ENCODE results near the gene FAM20C. TPM values are rescaled to one million over a fixed set of nuclear protein-coding genes. Genes with fewer than 3 reads are reported as not detected.

The FAM20C gene
- total RNA-seq, 4 donors from 2014 or later = 41.9 to 87.5 (median 73.6) TPM

DNA sequence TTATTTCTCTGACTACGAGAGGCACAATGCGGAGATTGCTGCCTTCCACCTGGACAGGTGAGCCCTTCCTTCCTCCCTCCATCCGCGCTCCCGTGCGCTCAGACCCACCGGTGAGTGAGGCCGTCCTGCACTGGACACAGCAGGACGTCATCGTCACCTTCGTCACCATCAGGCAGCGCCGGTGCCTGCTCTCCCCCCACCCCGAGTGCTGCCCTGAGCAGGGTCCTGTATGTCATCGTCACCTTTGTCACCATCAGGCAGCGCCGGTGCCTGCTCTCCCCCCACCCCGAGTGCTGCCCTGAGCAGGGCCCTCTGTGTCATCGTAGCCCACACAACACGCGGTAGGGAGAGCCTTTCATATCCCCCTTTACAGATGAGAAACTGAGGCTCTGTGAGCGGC lies 54.1 kb downstream of the FAM20C start:
- peaks cover 0 to 70% of the 10 kb centered on the region in 2 donors for H3K36me3 ChIP-seq
- 86 to 100% methylated on average over 2 of the region's 22 CpGs for WGBS, 2 donors (ENCODE audit: low coverage in 1 of 2)
- no peak overlapping the region for H3K27ac ChIP-seq
- peaks cover 0 to 28% (median 0%) of the 10 kb centered on the region in 3 donors for H3K4me1 ChIP-seq
- no peak for TF ChIP-seq POLR2AphosphoS5 (IDR thresholded peaks at IDR 0.05)
- no peak for TF ChIP-seq POLR2A (IDR thresholded peaks at IDR 0.05)
- TF ChIP-seq, protein P1, sequence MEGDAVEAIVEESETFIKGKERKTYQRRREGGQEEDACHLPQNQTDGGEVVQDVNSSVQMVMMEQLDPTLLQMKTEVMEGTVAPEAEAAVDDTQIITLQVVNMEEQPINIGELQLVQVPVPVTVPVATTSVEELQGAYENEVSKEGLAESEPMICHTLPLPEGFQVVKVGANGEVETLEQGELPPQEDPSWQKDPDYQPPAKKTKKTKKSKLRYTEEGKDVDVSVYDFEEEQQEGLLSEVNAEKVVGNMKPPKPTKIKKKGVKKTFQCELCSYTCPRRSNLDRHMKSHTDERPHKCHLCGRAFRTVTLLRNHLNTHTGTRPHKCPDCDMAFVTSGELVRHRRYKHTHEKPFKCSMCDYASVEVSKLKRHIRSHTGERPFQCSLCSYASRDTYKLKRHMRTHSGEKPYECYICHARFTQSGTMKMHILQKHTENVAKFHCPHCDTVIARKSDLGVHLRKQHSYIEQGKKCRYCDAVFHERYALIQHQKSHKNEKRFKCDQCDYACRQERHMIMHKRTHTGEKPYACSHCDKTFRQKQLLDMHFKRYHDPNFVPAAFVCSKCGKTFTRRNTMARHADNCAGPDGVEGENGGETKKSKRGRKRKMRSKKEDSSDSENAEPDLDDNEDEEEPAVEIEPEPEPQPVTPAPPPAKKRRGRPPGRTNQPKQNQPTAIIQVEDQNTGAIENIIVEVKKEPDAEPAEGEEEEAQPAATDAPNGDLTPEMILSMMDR (IDR thresholded peaks at IDR 0.05) = no peak
- no peak for TF ChIP-seq EP300 (IDR thresholded peaks at IDR 0.05)
- no peaks in the 10 kb centered on the region for H3K9me3 ChIP-seq
- no peak overlapping the region for H3K4me3 ChIP-seq
- no peak for ATAC-seq
- no peaks in the 10 kb centered on the region for H3K27me3 ChIP-seq

DNA sequence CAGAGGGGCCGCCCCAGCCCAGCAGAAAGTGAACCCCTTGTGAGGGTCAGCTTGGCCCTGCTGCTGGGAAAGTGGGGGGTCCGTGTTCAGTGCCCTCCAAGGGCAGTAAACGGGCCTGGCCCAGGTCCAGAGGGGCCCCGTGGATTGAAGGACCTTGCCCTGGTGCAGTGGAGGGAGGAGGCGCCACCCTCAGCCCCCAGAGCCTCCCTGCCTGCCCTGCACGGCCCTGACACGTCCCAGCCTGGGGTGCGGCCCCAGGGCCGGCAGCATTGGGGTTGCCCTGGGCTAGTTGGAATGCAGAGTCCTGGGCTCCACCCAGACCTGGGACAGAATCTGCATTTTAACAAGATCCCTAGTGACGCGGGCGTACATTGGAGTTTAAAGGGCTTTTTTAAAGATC lies 54.8 kb downstream of the FAM20C start:
- Histone ChIP-seq H3K36me3 (peaks cover 0 to 74% of the 10 kb centered on the region in 2 donors), H3K27me3 (no peaks in the 10 kb centered on the region), H3K27ac (no peak overlapping the region), H3K4me3 (no peak overlapping the region), H3K9me3 (no peaks in the 10 kb centered on the region), H3K4me1 (peaks cover 0 to 22% (median 0%) of the 10 kb centered on the region in 3 donors)
- WGBS, 2 donors (ENCODE audit: low coverage in 1 of 2) = no CpG with 5 or more reads among the region's 12 CpGs
- TF ChIP-seq EP300 (IDR thresholded peaks at IDR 0.05) (no peak), POLR2AphosphoS5 (IDR thresholded peaks at IDR 0.05) (no peak), POLR2A (IDR thresholded peaks at IDR 0.05) (no peak)
- TF ChIP-seq, protein P1 (IDR thresholded peaks at IDR 0.05) = no peak
- no peak for ATAC-seq

DNA sequence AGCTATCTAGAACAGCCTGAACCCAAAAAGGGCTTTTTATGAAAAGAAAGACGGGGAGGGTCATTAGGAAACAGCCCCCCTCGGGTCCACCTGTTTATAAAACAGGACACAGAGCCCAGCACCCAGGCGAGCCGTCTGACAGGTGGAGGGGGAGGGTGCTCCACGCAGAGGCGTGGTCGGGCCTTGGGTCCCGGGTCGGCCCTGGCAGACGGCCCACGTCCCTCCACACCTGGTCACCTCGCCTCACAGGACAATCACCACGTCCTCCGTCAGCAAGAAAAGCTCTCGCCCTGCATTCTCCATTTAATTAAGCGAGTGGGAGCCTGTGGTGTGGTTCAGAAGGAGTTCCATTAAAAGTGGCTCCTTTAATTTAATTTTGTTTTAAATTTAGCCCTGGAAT lies 55.3 kb downstream of the FAM20C start:
- TF ChIP-seq EP300 (IDR thresholded peaks at IDR 0.05) = no peak
- TF ChIP-seq POLR2AphosphoS5 (IDR thresholded peaks at IDR 0.05) = no peak
- no peak for TF ChIP-seq POLR2A (IDR thresholded peaks at IDR 0.05)
- TF ChIP-seq, protein P1 (IDR thresholded peaks at IDR 0.05) = no peak
- Histone ChIP-seq H3K9me3 (no peaks in the 10 kb centered on the region), H3K4me1 (peaks cover 0 to 18% (median 0%) of the 10 kb centered on the region in 3 donors), H3K36me3 (peaks cover 0 to 79% of the 10 kb centered on the region in 2 donors), H3K4me3 (no peak overlapping the region), H3K27ac (no peak overlapping the region), H3K27me3 (no peaks in the 10 kb centered on the region)
- no peak for ATAC-seq
- 83% methylated on average over 8 of the region's 16 CpGs; no CpG with 5 or more reads in 1 of the 2 donors for WGBS, 2 donors (ENCODE audit: low coverage in 1 of 2)

DNA sequence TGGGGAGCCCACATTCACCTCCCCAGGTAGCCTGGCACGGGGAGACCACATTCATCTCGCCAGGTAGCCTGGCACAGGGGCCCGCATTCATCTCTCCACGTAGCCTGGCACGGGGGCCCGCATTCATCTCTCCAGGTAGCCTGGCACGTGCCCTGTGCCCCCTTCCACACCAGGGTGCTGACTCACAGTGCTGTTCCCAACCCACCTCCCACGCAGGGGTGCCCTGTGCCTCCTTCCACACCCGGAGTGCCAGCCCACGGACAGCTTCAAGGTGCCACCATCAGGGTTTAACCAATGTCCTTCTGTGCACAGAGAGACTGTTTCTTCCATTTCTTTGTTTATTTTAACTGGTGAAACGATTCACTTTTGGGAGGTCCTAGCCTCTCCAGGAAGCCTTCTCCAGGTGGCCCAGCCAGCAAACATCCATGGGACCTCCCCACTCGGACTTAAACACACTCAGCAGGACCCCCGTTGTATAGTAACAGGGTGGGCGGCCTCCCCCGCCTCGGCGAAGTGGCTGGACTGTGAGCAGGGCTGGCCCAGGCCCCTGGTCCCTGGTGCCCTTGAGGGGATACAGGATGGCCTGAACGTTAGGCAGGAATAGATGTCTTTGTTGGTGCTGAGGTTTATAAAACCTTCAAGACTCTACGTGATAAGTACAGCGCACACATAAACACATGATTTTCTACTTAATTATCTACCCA lies 56.5 kb downstream of the FAM20C start:
- Histone ChIP-seq H3K27ac (no peak overlapping the region), H3K4me3 (no peak overlapping the region), H3K4me1 (peaks cover 0 to 18% (median 0%) of the 10 kb centered on the region in 3 donors), H3K36me3 (peaks cover 0 to 91% of the 10 kb centered on the region in 2 donors), H3K27me3 (no peaks in the 10 kb centered on the region), H3K9me3 (no peaks in the 10 kb centered on the region)
- ATAC-seq = no peak
- 73 to 84% methylated on average over 9 to 14 of the region's 20 CpGs for WGBS, 2 donors (ENCODE audit: low coverage in 1 of 2)
- no peak for TF ChIP-seq EP300 (IDR thresholded peaks at IDR 0.05)
- TF ChIP-seq, protein P1 (IDR thresholded peaks at IDR 0.05) = no peak

DNA sequence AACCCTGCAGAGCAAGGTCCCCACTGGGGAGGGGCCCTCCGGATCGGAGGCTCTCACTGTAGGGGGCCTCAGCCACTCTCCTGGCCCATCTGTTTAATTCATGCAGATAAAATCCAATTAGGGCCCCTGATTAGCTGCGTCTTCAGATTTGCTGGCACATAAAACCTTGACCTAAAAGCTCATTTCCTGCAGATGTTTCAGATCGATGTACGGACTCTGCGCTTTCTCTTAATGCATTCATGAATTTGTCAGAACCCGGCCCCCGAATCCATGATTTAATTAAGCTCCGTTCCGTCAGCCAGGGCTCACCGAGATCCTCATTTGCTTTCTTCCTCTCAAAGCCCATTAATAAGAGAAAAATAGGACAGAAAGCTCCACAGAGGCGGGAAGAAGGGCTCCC lies 57.6 kb downstream of the FAM20C start:
- 73 to 92% methylated on average over 10 to 11 of the region's 12 CpGs for WGBS, 2 donors (ENCODE audit: low coverage in 1 of 2)

More for the DNA sequence above, 57.6 kb downstream of the FAM20C start:
- no peak overlapping the region for H3K27ac ChIP-seq
- H3K4me1 ChIP-seq = peaks cover 0 to 9% (median 0%) of the 10 kb centered on the region in 3 donors
- H3K4me3 ChIP-seq = no peak overlapping the region
- H3K9me3 ChIP-seq = no peaks in the 10 kb centered on the region
- TF ChIP-seq EP300 (IDR thresholded peaks at IDR 0.05) = no peak
- TF ChIP-seq POLR2A (IDR thresholded peaks at IDR 0.05) = no peak
- ATAC-seq = no peak
- H3K36me3 ChIP-seq = peaks cover 0 to 94% of the 10 kb centered on the region in 2 donors
- no peaks in the 10 kb centered on the region for H3K27me3 ChIP-seq

Measured in gastroesophageal sphincter (tissue), 4 donors.